Chondrocyte (in vitro differentiated cells): Measurements from ENCODE around the gene MAP2K7. TPM values are rescaled to one million over a fixed set of nuclear protein-coding genes. Genes with fewer than 3 reads are reported as not detected.

Experiments
- DNase-seq: peaks from one replicate; pipeline ENCODE4 v3.0.0; 2021; ENCODE audit warnings: mixed read lengths, low spot score
- H3K27ac Mint-ChIP-seq: one replicate; pipeline ENCODE4 v1.8.0; 2021; ENCODE audit warnings: mild to moderate bottlenecking, moderate library complexity, mixed read lengths; ENCODE audit not compliant: unreplicated experiment
- H3K27me3 Mint-ChIP-seq: 2 replicates; pipeline ENCODE4 v1.8.0; 2021; ENCODE audit warnings: low read depth, mixed read lengths
- H3K36me3 Mint-ChIP-seq: 2 replicates; pipeline ENCODE4 v1.8.0; 2021; ENCODE audit warnings: low read depth, mixed read lengths
- H3K4me1 Mint-ChIP-seq: 2 replicates; pipeline ENCODE4 v1.8.0; 2021; ENCODE audit warnings: low read depth, mild to moderate bottlenecking, mixed read lengths
- H3K4me3 Mint-ChIP-seq: one replicate; pipeline ENCODE4 v1.8.0; 2021; ENCODE audit warnings: mild to moderate bottlenecking, moderate library complexity, mixed read lengths; ENCODE audit not compliant: unreplicated experiment
- H3K9me3 Mint-ChIP-seq: 2 replicates; pipeline ENCODE4 v1.8.0; 2021; ENCODE audit warnings: low read depth, mixed read lengths
- total RNA-seq: library from RNA; stranded (reverse); gene quantifications from 3 replicates; pipeline ENCODE4 v1.2.1, GENCODE V29; 2021
- TF ChIP-seq, protein P1 (sequence below): fragments of 200-600 bp; sonication (generic); IDR thresholded peaks from 2 replicates; pipeline ENCODE4 v1.5.0; 2021; ENCODE audit warnings: antibody characterized with exemption, mild to moderate bottlenecking, moderate library complexity

MAP2K7 gene
- total RNA-seq, 1 donor from 2014 or later: 24.4 TPM

GRCh38 chr19:7872306-7873204 lies 31.1 kb upstream of the MAP2K7 start:
- Mint-ChIP-seq H3K4me3 (peak overlapping the region; percentile 79), H3K9me3 (no peaks in the 10 kb centered on the region), H3K27me3 (peaks cover 15% of the 10 kb centered on the region), H3K4me1 (peaks cover 33% of the 10 kb centered on the region), H3K27ac (no peak overlapping the region), H3K36me3 (no peaks in the 10 kb centered on the region)
- TF ChIP-seq, protein P1, sequence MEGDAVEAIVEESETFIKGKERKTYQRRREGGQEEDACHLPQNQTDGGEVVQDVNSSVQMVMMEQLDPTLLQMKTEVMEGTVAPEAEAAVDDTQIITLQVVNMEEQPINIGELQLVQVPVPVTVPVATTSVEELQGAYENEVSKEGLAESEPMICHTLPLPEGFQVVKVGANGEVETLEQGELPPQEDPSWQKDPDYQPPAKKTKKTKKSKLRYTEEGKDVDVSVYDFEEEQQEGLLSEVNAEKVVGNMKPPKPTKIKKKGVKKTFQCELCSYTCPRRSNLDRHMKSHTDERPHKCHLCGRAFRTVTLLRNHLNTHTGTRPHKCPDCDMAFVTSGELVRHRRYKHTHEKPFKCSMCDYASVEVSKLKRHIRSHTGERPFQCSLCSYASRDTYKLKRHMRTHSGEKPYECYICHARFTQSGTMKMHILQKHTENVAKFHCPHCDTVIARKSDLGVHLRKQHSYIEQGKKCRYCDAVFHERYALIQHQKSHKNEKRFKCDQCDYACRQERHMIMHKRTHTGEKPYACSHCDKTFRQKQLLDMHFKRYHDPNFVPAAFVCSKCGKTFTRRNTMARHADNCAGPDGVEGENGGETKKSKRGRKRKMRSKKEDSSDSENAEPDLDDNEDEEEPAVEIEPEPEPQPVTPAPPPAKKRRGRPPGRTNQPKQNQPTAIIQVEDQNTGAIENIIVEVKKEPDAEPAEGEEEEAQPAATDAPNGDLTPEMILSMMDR: no peak
- DNase-seq: peak; percentile 92

DNA sequence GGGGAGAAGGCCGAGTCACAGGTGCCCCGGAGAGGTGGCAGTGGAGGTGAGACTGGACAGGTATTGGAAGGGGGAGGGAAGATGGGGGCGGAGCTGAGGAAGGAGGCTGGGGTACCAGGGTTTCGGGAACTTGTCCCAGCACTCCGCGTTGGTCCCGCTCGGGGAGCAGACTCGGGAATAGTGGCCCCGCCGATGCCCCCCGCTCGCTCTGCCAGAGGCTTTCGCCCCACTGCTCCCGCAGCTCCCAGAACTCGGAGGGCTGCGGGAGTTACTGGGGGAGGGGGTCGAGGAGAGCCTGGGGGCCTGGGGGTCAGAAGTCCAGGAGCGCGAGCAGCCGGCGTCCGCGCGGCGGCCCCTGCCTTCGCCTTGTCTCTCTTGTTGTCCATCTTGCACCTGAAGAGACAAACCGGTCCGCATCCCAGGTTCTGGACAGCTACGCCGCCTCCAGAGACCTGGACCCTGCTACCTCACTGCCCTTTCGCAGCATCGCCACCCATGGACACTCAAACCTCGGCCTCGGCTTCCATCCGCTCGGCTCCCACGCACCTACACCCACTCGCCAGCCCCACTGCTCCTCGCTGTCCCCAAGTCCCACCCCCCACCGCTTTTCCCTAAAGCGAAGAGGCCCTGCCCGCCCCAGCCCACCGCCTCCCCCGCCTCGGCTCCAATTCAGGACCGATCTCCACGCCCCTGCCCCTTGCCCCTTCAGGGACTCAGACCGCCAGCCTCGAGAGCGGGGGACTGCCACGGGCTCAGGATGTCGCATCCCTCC lies 30.2 kb upstream of the MAP2K7 start:
- no peak overlapping the region for H3K27ac Mint-ChIP-seq
- no peaks in the 10 kb centered on the region for H3K9me3 Mint-ChIP-seq
- peaks cover 15% of the 10 kb centered on the region for H3K27me3 Mint-ChIP-seq
- peak overlapping the region; percentile 66 for H3K4me3 Mint-ChIP-seq
- DNase-seq: no peak
- peaks cover 30% of the 10 kb centered on the region for H3K4me1 Mint-ChIP-seq
- no peaks in the 10 kb centered on the region for H3K36me3 Mint-ChIP-seq
- TF ChIP-seq, protein P1: no peak

- H3K4me1 Mint-ChIP-seq: peaks cover 25% of the 10 kb centered on the region
- no peak for DNase-seq
- H3K27ac Mint-ChIP-seq: no peak within 1 kb of the TSS
- peak within 1 kb of the TSS; percentile 66 for H3K4me3 Mint-ChIP-seq
- TF ChIP-seq, protein P1: no peak
- no peaks in the 10 kb centered on the region for H3K9me3 Mint-ChIP-seq
- H3K36me3 Mint-ChIP-seq: no peaks in the 10 kb centered on the region
- peaks cover 15% of the 10 kb centered on the region for H3K27me3 Mint-ChIP-seq
Measured at GRCh38 chr19:7874076-7874896, 29.4 kb upstream of the MAP2K7 start, which contains the start of gene PRR36. TSS of gene PRR36 (minus strand) at chr19:7874390. CDS start at chr19:7873689, 701 bp downstream.

GRCh38 chr19:7874897-7875273 lies 28.8 kb upstream of the MAP2K7 start:
- no peaks in the 10 kb centered on the region for H3K9me3 Mint-ChIP-seq
- TF ChIP-seq, protein P1: no peak
- H3K4me3 Mint-ChIP-seq: peak overlapping the region; percentile 61
- H3K27ac Mint-ChIP-seq: no peak overlapping the region
- no peak for DNase-seq
- H3K27me3 Mint-ChIP-seq: peaks cover 15% of the 10 kb centered on the region
- H3K4me1 Mint-ChIP-seq: peaks cover 25% of the 10 kb centered on the region
- H3K36me3 Mint-ChIP-seq: no peaks in the 10 kb centered on the region
